ENCODE data around the gene MRM2. TPM values are rescaled to one million over a fixed set of nuclear protein-coding genes. Genes with fewer than 3 reads are reported as not detected.

Gene MRM2
- total RNA-seq, 4 donors from 2014 or later: 2.1 to 29.4 (median 12.8) TPM

- DNase-seq: no peak
- Histone ChIP-seq H3K9me3 (no peaks in the 10 kb centered on the region), H3K27ac (no peak overlapping the region), H3K4me3 (no peak overlapping the region), H3K36me3 (no peaks in the 10 kb centered on the region), H3K27me3 (no peaks in the 10 kb centered on the region), H3K4me1 (no peaks in the 10 kb centered on the region)
- TF ChIP-seq, protein P1, sequence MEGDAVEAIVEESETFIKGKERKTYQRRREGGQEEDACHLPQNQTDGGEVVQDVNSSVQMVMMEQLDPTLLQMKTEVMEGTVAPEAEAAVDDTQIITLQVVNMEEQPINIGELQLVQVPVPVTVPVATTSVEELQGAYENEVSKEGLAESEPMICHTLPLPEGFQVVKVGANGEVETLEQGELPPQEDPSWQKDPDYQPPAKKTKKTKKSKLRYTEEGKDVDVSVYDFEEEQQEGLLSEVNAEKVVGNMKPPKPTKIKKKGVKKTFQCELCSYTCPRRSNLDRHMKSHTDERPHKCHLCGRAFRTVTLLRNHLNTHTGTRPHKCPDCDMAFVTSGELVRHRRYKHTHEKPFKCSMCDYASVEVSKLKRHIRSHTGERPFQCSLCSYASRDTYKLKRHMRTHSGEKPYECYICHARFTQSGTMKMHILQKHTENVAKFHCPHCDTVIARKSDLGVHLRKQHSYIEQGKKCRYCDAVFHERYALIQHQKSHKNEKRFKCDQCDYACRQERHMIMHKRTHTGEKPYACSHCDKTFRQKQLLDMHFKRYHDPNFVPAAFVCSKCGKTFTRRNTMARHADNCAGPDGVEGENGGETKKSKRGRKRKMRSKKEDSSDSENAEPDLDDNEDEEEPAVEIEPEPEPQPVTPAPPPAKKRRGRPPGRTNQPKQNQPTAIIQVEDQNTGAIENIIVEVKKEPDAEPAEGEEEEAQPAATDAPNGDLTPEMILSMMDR (IDR thresholded peaks at IDR 0.05): no peak
- TF ChIP-seq POLR2A (IDR thresholded peaks at IDR 0.05): no peak
- intact Hi-C loops (cut with DNase I; ENCODE audit: low total_unique reads): no loop called here
Observed at GRCh38 chr7:2211259-2211880, 30.6 kb downstream of the MRM2 start.

DNA sequence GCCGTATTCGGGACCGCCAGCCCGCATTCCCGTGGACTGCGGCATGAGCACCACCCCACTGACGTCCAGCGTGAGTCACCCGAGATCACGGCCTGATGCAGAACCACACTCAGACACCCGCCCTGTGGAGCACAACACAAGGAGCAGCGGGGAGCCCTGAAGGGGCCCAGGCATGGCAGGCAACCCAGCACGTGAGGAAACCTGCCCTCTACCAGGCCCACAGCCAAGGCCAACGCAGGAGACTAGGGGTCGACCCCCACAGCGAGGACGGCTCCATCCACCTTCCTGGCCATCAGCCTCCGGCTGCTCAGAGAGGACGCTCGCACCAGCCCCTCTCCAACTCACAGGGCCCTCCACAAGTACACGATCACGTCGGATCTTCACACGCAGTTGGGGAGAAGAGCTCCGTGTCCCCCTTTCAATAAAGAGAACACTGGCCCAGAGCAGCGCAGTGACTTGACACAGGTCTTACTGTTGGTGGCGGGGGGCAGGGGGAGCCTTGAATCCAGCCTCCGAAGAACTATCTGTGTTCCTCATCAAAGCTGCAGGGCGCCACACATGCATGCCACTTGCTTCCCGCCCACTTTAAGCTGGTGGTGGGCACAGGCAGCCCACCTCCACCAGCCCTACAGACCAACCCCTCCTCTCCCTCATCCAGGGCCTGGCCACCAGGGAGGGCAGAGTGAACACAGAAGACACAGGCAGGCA is 31.3 kb downstream of the MRM2 start:
- TF ChIP-seq, protein P1 (IDR thresholded peaks at IDR 0.05): no peak
- TF ChIP-seq POLR2A (IDR thresholded peaks at IDR 0.05): no peak
- Histone ChIP-seq H3K27me3 (no peaks in the 10 kb centered on the region), H3K4me3 (no peak overlapping the region), H3K9me3 (no peaks in the 10 kb centered on the region), H3K4me1 (no peaks in the 10 kb centered on the region), H3K27ac (no peak overlapping the region), H3K36me3 (no peaks in the 10 kb centered on the region)
- intact Hi-C loops (cut with DNase I; ENCODE audit: low total_unique reads): no loop called here
- DNase-seq: no peak

GRCh38 chr7:2209961-2210323 is 32.1 kb downstream of the MRM2 start:
- TF ChIP-seq, protein P1 (IDR thresholded peaks at IDR 0.05): no peak
- TF ChIP-seq POLR2A (IDR thresholded peaks at IDR 0.05): no peak
- no peak overlapping the region for H3K27ac ChIP-seq
- no peaks in the 10 kb centered on the region for H3K9me3 ChIP-seq
- no peaks in the 10 kb centered on the region for H3K4me1 ChIP-seq
- intact Hi-C loops (cut with DNase I; ENCODE audit: low total_unique reads): no loop called here
- H3K4me3 ChIP-seq: no peak overlapping the region
- H3K27me3 ChIP-seq: no peaks in the 10 kb centered on the region
- DNase-seq: no peak
- no peaks in the 10 kb centered on the region for H3K36me3 ChIP-seq

DNA sequence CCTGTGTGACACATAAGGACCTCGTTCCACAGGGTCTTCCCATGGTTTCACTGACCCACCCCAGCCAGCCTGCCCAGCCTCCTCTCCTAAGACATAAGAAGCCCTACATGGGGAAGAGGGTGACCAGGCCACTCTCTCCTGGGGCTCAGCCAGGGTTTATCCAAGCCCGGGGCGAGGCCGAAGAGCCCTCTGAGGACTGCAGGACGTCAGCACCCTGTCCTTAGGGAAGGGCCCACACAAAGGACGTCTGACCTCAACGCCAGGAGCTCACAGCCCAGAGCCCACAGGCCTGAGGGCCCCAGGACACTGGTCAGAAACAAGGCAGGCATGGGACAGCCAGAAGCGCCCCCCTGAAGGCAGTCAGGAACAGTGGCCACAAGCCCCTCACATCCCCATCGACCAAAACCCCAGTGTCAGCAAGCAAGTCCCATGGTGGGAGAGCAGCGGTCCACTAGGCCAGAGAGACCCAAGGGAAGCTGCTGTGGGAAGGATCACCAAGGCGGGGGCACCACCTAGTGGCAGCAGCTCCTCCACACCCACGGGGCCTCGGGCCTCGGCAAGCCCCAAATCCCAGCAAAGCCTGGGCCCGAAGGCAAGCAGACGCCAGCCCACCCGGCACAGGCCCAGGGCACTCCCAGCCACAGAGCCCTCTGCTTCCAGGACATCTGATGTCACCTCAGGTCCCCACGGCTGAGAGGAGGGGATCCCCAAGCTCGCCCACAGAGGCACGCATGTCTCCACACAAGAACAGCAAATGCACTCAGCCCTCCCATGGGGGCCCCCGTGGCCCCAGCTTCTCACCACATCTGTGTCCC is 32.7 kb downstream of the MRM2 start:
- H3K9me3 ChIP-seq: no peaks in the 10 kb centered on the region
- TF ChIP-seq POLR2A (IDR thresholded peaks at IDR 0.05): no peak
- TF ChIP-seq, protein P1 (IDR thresholded peaks at IDR 0.05): peak; percentile 66 to 87 (median 78)
- no peaks in the 10 kb centered on the region for H3K27me3 ChIP-seq
- no peaks in the 10 kb centered on the region for H3K4me1 ChIP-seq
- no peak overlapping the region for H3K27ac ChIP-seq
- peak; percentile 67 to 79 for DNase-seq
- intact Hi-C loops (cut with DNase I; ENCODE audit: low total_unique reads): no loop called here
- no peak overlapping the region for H3K4me3 ChIP-seq
- H3K36me3 ChIP-seq: no peaks in the 10 kb centered on the region

GRCh38 chr7:2208712-2209111 is 33.3 kb downstream of the MRM2 start:
- Histone ChIP-seq H3K27ac (no peak overlapping the region), H3K9me3 (no peaks in the 10 kb centered on the region), H3K36me3 (no peaks in the 10 kb centered on the region), H3K27me3 (no peaks in the 10 kb centered on the region), H3K4me3 (no peak overlapping the region), H3K4me1 (no peaks in the 10 kb centered on the region)
- DNase-seq: no peak
- intact Hi-C loops (cut with DNase I; ENCODE audit: low total_unique reads): no loop called here
- TF ChIP-seq, protein P1 (IDR thresholded peaks at IDR 0.05): no peak
- no peak for TF ChIP-seq POLR2A (IDR thresholded peaks at IDR 0.05)

All from uterus (tissue), 4 donors.